ENCODE results near the gene BCAS3.

Gene BCAS3

DNA sequence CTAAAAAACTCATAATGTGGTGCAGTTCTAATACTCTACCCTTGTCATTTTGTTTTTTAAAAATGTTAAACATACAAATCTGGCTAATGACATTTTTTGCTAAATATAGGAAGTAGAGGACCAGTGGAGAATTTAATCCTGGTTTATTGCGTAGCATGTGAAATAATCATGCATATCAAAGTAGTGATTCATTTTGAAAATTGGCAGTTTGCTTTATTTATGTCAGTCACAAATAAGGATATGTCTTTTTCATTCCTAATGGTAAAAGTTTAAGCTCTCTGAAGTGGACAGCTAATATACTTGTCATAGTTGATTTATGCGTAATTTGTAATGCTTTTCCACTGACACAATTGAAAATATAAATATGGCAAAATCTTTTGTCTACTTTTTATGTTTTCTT lies 224.2 kb downstream of the BCAS3 start:
- Histone ChIP-seq H3K56ac (ENCODE audit: low read length) (no peak overlapping the region), H3K79me1 (ENCODE audit: low read length) (no peaks in the 10 kb centered on the region)
- no CpG with 5 or more reads among the region's 2 CpGs for WGBS (ENCODE audit: extremely low coverage, insufficient coverage, low lambda C conversion rate)

DNA sequence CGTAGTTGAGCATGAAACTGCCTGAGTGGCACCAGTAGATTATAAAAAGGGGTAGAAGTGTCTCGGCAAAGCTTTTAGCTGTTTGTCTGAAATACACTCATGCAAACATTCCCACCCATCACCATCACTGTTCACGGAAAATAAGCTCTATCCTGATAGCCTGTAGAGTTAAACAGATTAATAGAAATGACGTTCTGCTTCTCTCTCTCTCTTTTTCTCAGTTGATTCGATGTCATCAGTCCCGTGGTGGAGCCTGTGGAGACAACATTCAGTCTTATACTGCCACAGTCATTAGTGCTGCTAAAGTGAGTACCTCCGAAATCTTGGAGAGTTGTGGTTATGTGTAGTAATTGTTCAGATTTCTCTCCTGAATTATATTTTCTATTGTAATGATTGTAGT lies 224.7 kb downstream of the BCAS3 start:
- Histone ChIP-seq H3K36me3 (ENCODE audit: control insufficient read depth, insufficient read depth, low read length) (no peaks in the 10 kb centered on the region), H3K56ac (ENCODE audit: low read length) (no peak overlapping the region), H3K4ac (ENCODE audit: low read depth, low read length) (no peak overlapping the region), H4K5ac (ENCODE audit: low read length) (no peak overlapping the region), H3K9ac (ENCODE audit: low read length) (no peak overlapping the region), H3K23ac (ENCODE audit: low read length) (no peak overlapping the region), H3K79me1 (ENCODE audit: low read length) (no peaks in the 10 kb centered on the region), H2BK15ac (replicated peaks; ENCODE audit: low read depth) (no peak overlapping the region), H3K4me1 (ENCODE audit: control insufficient read depth, low read depth, low read length) (no peaks in the 10 kb centered on the region), H3K27ac (ENCODE audit: low read depth, low read length) (no peak overlapping the region), H3K79me2 (ENCODE audit: control insufficient read depth, insufficient read depth, low read length) (no peaks in the 10 kb centered on the region), H3K18ac (ENCODE audit: low read length) (no peak overlapping the region), H3K27me3 (ENCODE audit: insufficient read depth, low read length, poor library complexity) (no peaks in the 10 kb centered on the region), H2BK120ac (ENCODE audit: low read depth, low read length) (no peak overlapping the region), H4K8ac (ENCODE audit: low read depth, low read length) (no peak overlapping the region), H2AK5ac (ENCODE audit: low read length) (no peak overlapping the region), H2BK5ac (ENCODE audit: low read length) (no peak overlapping the region), H3K4me3 (ENCODE audit: low read length) (no peak overlapping the region), H3K4me2 (ENCODE audit: low read length) (no peak overlapping the region)
- no CpG with 5 or more reads among the region's 7 CpGs for WGBS (ENCODE audit: extremely low coverage, insufficient coverage, low lambda C conversion rate)
- DNase-seq, result no peak

More for the DNA sequence above, 224.2 kb downstream of the BCAS3 start:
- Histone ChIP-seq H3K4ac (ENCODE audit: low read depth, low read length) (no peak overlapping the region), H2BK15ac (replicated peaks; ENCODE audit: low read depth) (no peak overlapping the region), H4K8ac (ENCODE audit: low read depth, low read length) (no peak overlapping the region), H4K5ac (ENCODE audit: low read length) (no peak overlapping the region), H3K27me3 (ENCODE audit: insufficient read depth, low read length, poor library complexity) (no peaks in the 10 kb centered on the region), H3K4me3 (ENCODE audit: low read length) (no peak overlapping the region), H3K18ac (ENCODE audit: low read length) (no peak overlapping the region), H3K36me3 (ENCODE audit: control insufficient read depth, insufficient read depth, low read length) (no peaks in the 10 kb centered on the region), H3K9ac (ENCODE audit: low read length) (no peak overlapping the region), H2BK120ac (ENCODE audit: low read depth, low read length) (no peak overlapping the region), H3K23ac (ENCODE audit: low read length) (no peak overlapping the region), H2AK5ac (ENCODE audit: low read length) (no peak overlapping the region), H3K27ac (ENCODE audit: low read depth, low read length) (no peak overlapping the region), H3K79me2 (ENCODE audit: control insufficient read depth, insufficient read depth, low read length) (no peaks in the 10 kb centered on the region), H3K4me2 (ENCODE audit: low read length) (no peak overlapping the region), H2BK5ac (ENCODE audit: low read length) (no peak overlapping the region), H3K4me1 (ENCODE audit: control insufficient read depth, low read depth, low read length) (no peaks in the 10 kb centered on the region)
- DNase-seq, result no peak

DNA sequence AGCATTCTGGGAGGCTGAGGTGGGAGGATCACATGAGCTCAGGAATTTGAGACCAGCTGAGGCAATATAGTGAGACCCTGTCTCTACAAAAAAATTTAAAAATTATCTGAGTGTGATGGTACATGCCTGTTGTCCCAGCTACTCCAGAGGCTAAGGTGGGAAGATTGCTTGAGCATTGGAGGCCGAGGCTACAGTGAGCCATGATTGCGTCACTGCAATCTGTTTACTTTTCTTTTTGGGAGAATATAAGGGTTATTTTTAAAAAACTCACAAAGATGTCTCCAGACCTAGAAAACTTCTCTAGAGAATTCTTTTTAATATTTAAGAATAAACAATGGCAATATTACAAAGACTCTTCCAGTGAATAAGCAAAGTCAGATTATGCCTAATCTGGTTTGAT lies 226.9 kb downstream of the BCAS3 start:
- H2BK120ac ChIP-seq (ENCODE audit: low read depth, low read length), result no peak overlapping the region
- no peak overlapping the region for H3K23ac ChIP-seq (ENCODE audit: low read length)
- H4K8ac ChIP-seq (ENCODE audit: low read depth, low read length), result no peak overlapping the region
- H3K4ac ChIP-seq (ENCODE audit: low read depth, low read length), result no peak overlapping the region
- no peak overlapping the region for H3K18ac ChIP-seq (ENCODE audit: low read length)
- no peak overlapping the region for H2AK5ac ChIP-seq (ENCODE audit: low read length)
- no peaks in the 10 kb centered on the region for H3K4me1 ChIP-seq (ENCODE audit: control insufficient read depth, low read depth, low read length)
- no peak overlapping the region for H4K5ac ChIP-seq (ENCODE audit: low read length)
- no peak overlapping the region for H3K27ac ChIP-seq (ENCODE audit: low read depth, low read length)
- no peak overlapping the region for H3K4me3 ChIP-seq (ENCODE audit: low read length)
- H3K9ac ChIP-seq (ENCODE audit: low read length), result no peak overlapping the region
- H3K27me3 ChIP-seq (ENCODE audit: insufficient read depth, low read length, poor library complexity), result no peaks in the 10 kb centered on the region
- H2BK15ac ChIP-seq (replicated peaks; ENCODE audit: low read depth), result no peak overlapping the region
- no peaks in the 10 kb centered on the region for H3K79me1 ChIP-seq (ENCODE audit: low read length)
- no peak overlapping the region for H3K4me2 ChIP-seq (ENCODE audit: low read length)
- DNase-seq, result no peak
- no peaks in the 10 kb centered on the region for H3K79me2 ChIP-seq (ENCODE audit: control insufficient read depth, insufficient read depth, low read length)
- WGBS (ENCODE audit: extremely low coverage, insufficient coverage, low lambda C conversion rate), result no CpG with 5 or more reads among the region's 2 CpGs
- H2BK5ac ChIP-seq (ENCODE audit: low read length), result no peak overlapping the region
- no peak overlapping the region for H3K56ac ChIP-seq (ENCODE audit: low read length)
- no peaks in the 10 kb centered on the region for H3K36me3 ChIP-seq (ENCODE audit: control insufficient read depth, insufficient read depth, low read length)

DNA sequence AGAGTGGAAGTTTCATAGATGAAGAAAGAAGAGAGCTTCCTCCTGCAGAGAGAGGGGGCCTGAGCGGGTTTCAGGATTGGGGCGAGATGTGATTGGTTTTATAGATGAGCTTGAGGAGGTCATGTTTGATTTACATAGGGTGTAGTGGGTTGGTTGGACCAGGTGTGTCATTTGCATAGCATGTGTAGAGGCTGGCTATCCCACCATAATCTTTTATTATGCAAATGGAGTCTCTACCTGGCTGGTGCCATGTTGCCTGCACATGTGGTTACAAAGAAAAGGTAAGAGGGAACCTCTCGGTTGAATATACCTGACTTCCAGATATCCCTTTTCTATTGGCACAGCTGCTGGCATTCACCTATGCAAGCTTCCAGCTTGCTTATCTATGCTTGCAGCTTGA lies 228.1 kb downstream of the BCAS3 start:
- DNase-seq, result no peak
- WGBS (ENCODE audit: extremely low coverage, insufficient coverage, low lambda C conversion rate), result no CpG with 5 or more reads among the region's 3 CpGs

DNA sequence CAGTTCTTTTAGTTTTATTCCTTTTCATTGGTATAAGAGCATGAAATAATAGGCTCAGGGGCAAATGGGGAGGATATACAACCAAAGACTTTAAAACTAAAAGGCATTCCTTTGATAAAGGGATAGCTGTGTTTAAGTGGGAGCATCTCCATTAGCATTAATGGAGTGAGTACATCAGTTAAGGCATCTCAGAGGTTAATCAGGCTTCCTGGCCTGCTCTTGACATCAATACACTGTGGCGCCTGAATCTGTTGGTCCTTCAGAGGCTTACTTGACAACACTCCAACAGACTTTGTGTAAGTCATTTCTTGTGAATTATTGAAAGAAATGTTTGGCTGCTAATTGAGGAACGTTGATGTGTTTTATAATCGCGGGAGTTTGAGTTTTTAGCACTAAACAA lies 230.7 kb downstream of the BCAS3 start:
- no peak overlapping the region for H3K27ac ChIP-seq (ENCODE audit: low read depth, low read length)
- no peak overlapping the region for H3K9ac ChIP-seq (ENCODE audit: low read length)
- no peaks in the 10 kb centered on the region for H3K79me1 ChIP-seq (ENCODE audit: low read length)
- H4K5ac ChIP-seq (ENCODE audit: low read length), result no peak overlapping the region
- no peak overlapping the region for H2BK5ac ChIP-seq (ENCODE audit: low read length)
- H2AK5ac ChIP-seq (ENCODE audit: low read length), result no peak overlapping the region
- H2BK120ac ChIP-seq (ENCODE audit: low read depth, low read length), result no peak overlapping the region
- no peak overlapping the region for H3K56ac ChIP-seq (ENCODE audit: low read length)
- no peak overlapping the region for H3K23ac ChIP-seq (ENCODE audit: low read length)
- no peak overlapping the region for H3K18ac ChIP-seq (ENCODE audit: low read length)
- peak; percentile 8 for DNase-seq
- no peaks in the 10 kb centered on the region for H3K36me3 ChIP-seq (ENCODE audit: control insufficient read depth, insufficient read depth, low read length)
- H3K4me1 ChIP-seq (ENCODE audit: control insufficient read depth, low read depth, low read length), result no peaks in the 10 kb centered on the region
- no peak overlapping the region for H3K4me3 ChIP-seq (ENCODE audit: low read length)
- no peak overlapping the region for H3K4me2 ChIP-seq (ENCODE audit: low read length)
- H3K4ac ChIP-seq (ENCODE audit: low read depth, low read length), result no peak overlapping the region
- H4K8ac ChIP-seq (ENCODE audit: low read depth, low read length), result no peak overlapping the region
- no peak overlapping the region for H2BK15ac ChIP-seq (replicated peaks; ENCODE audit: low read depth)
- no peaks in the 10 kb centered on the region for H3K27me3 ChIP-seq (ENCODE audit: insufficient read depth, low read length, poor library complexity)
- 100% methylated on average over 3 of the region's 4 CpGs for WGBS (ENCODE audit: extremely low coverage, insufficient coverage, low lambda C conversion rate)
- H3K79me2 ChIP-seq (ENCODE audit: control insufficient read depth, insufficient read depth, low read length), result no peaks in the 10 kb centered on the region

More for the DNA sequence above, 228.1 kb downstream of the BCAS3 start:
- Histone ChIP-seq H3K79me2 (ENCODE audit: control insufficient read depth, insufficient read depth, low read length) (no peaks in the 10 kb centered on the region), H3K27me3 (ENCODE audit: insufficient read depth, low read length, poor library complexity) (no peaks in the 10 kb centered on the region), H3K79me1 (ENCODE audit: low read length) (no peaks in the 10 kb centered on the region), H3K27ac (ENCODE audit: low read depth, low read length) (no peak overlapping the region), H3K4ac (ENCODE audit: low read depth, low read length) (no peak overlapping the region), H3K4me3 (ENCODE audit: low read length) (no peak overlapping the region), H2BK5ac (ENCODE audit: low read length) (no peak overlapping the region), H4K8ac (ENCODE audit: low read depth, low read length) (no peak overlapping the region), H4K5ac (ENCODE audit: low read length) (no peak overlapping the region), H2BK15ac (replicated peaks; ENCODE audit: low read depth) (no peak overlapping the region), H3K18ac (ENCODE audit: low read length) (no peak overlapping the region), H3K9ac (ENCODE audit: low read length) (no peak overlapping the region), H3K23ac (ENCODE audit: low read length) (no peak overlapping the region), H3K36me3 (ENCODE audit: control insufficient read depth, insufficient read depth, low read length) (no peaks in the 10 kb centered on the region), H2BK120ac (ENCODE audit: low read depth, low read length) (no peak overlapping the region), H2AK5ac (ENCODE audit: low read length) (no peak overlapping the region), H3K4me2 (ENCODE audit: low read length) (no peak overlapping the region), H3K4me1 (ENCODE audit: control insufficient read depth, low read depth, low read length) (no peaks in the 10 kb centered on the region), H3K56ac (ENCODE audit: low read length) (no peak overlapping the region)

DNA sequence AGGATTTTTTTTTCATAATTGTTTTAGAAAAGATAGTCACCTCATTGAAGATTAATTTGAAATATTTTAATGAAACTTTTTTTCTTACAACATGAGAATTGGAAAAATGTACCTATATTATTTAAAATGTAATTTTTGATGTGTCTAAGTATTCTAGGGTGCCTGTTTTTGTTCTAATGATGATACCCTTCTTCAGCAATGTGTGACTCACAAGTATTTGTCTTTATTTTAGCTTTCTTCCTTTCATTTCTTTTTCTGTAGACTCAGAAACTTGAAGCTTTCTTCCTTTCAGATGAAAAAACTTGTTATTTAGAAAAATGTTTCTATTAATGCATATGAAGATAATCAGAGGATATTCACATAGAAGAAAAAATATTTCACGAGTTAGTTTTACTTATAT lies 231.8 kb downstream of the BCAS3 start:
- Histone ChIP-seq H3K18ac (ENCODE audit: low read length) (no peak overlapping the region), H3K56ac (ENCODE audit: low read length) (no peak overlapping the region), H2BK5ac (ENCODE audit: low read length) (no peak overlapping the region), H3K79me1 (ENCODE audit: low read length) (no peaks in the 10 kb centered on the region), H3K27ac (ENCODE audit: low read depth, low read length) (no peak overlapping the region), H3K36me3 (ENCODE audit: control insufficient read depth, insufficient read depth, low read length) (no peaks in the 10 kb centered on the region), H3K4me2 (ENCODE audit: low read length) (no peak overlapping the region), H3K27me3 (ENCODE audit: insufficient read depth, low read length, poor library complexity) (no peaks in the 10 kb centered on the region), H4K5ac (ENCODE audit: low read length) (no peak overlapping the region), H3K79me2 (ENCODE audit: control insufficient read depth, insufficient read depth, low read length) (no peaks in the 10 kb centered on the region), H2BK15ac (replicated peaks; ENCODE audit: low read depth) (no peak overlapping the region), H4K8ac (ENCODE audit: low read depth, low read length) (no peak overlapping the region), H3K9ac (ENCODE audit: low read length) (no peak overlapping the region), H3K4ac (ENCODE audit: low read depth, low read length) (no peak overlapping the region), H2AK5ac (ENCODE audit: low read length) (no peak overlapping the region), H3K4me3 (ENCODE audit: low read length) (no peak overlapping the region), H3K4me1 (ENCODE audit: control insufficient read depth, low read depth, low read length) (no peaks in the 10 kb centered on the region), H2BK120ac (ENCODE audit: low read depth, low read length) (no peak overlapping the region), H3K23ac (ENCODE audit: low read length) (no peak overlapping the region)
- DNase-seq, result no peak
- WGBS (ENCODE audit: extremely low coverage, insufficient coverage, low lambda C conversion rate), result no CpG with 5 or more reads among the region's 1 CpG

Data from mesendoderm (in vitro differentiated cells).